BE2C (cell line): ENCODE measurements around the gene COX7A2.

Source experiments
- DNase-seq: peaks from one replicate; pipeline ENCODE4 v3.0.0-alpha.2; 2020
- H3K27me3 ChIP-seq: fragments of 250-450 bp; sonication (Bioruptor Pico); 2 replicates; pipeline ENCODE4 v1.5.1; 2020; ENCODE audit warnings: mild to moderate bottlenecking
- H3K36me3 ChIP-seq: fragments of 250-450 bp; sonication (Bioruptor Pico); 2 replicates; pipeline ENCODE4 v1.5.1; 2020; ENCODE audit warnings: mild to moderate bottlenecking
- H3K4me1 ChIP-seq: fragments of 250-450 bp; sonication (Bioruptor Pico); 2 replicates; pipeline ENCODE4 v1.5.1; 2020
- H3K4me3 ChIP-seq: 2 replicates; pipeline ENCODE4 v1.5.1; 2011; ENCODE audit warnings: low read depth, low read length
- H3K9me3 ChIP-seq: fragments of 250-450 bp; sonication (Bioruptor Pico); 2 replicates; pipeline ENCODE4 v1.5.1; 2020
- TF ChIP-seq, protein P1 (sequence below): IDR thresholded peaks from 2 replicates; pipeline ENCODE4 v1.5.1; 2012; ENCODE audit warnings: mild to moderate bottlenecking, low read depth, low read length

COX7A2 gene

DNA sequence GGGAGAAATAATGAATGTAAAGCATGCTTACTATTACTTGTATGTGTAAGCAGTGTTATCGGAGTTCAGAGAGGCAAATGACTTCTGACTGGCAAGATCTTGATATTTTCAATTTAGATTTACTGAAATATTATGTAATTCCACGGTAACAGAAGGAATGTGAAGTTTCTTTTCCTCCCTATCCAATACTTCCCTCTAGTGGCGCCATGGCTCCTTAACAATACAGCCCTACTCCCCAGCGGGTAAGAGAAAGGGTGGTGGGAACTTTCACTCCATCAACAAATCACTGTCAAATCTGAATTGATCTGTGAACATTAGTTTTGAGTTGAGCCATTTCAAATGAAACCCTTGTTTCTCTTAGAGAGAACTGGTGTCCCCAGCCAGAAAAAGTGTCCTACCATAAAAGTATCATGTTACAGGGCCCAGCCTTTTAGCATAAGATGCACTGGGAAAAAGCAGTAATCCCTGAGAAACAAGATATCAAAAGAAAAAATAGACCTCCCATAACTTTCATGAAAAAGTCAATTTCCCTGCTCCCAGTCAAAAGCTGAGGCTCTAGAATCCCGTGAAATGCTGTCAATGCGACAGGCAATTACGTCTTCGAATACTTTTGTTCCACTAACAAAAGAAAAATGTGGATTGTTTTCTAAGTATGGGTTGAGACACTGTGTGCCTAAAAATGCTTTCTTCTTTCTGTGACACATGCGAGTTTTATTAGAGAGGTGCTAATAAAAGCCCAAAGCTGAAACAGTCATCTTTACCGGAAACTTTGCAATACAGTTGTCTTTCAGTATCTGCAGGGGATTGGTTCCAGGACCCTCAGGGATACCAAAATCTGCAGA, 12.9 kb downstream of the COX7A2 start:
- peak; percentile 35 for DNase-seq
- Histone ChIP-seq H3K9me3 (no peaks in the 10 kb centered on the region), H3K4me3 (no peak overlapping the region), H3K4me1 (no peaks in the 10 kb centered on the region), H3K27me3 (no peaks in the 10 kb centered on the region), H3K36me3 (no peaks in the 10 kb centered on the region)
- TF ChIP-seq, protein P1, sequence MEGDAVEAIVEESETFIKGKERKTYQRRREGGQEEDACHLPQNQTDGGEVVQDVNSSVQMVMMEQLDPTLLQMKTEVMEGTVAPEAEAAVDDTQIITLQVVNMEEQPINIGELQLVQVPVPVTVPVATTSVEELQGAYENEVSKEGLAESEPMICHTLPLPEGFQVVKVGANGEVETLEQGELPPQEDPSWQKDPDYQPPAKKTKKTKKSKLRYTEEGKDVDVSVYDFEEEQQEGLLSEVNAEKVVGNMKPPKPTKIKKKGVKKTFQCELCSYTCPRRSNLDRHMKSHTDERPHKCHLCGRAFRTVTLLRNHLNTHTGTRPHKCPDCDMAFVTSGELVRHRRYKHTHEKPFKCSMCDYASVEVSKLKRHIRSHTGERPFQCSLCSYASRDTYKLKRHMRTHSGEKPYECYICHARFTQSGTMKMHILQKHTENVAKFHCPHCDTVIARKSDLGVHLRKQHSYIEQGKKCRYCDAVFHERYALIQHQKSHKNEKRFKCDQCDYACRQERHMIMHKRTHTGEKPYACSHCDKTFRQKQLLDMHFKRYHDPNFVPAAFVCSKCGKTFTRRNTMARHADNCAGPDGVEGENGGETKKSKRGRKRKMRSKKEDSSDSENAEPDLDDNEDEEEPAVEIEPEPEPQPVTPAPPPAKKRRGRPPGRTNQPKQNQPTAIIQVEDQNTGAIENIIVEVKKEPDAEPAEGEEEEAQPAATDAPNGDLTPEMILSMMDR, result peak; percentile 83

DNA sequence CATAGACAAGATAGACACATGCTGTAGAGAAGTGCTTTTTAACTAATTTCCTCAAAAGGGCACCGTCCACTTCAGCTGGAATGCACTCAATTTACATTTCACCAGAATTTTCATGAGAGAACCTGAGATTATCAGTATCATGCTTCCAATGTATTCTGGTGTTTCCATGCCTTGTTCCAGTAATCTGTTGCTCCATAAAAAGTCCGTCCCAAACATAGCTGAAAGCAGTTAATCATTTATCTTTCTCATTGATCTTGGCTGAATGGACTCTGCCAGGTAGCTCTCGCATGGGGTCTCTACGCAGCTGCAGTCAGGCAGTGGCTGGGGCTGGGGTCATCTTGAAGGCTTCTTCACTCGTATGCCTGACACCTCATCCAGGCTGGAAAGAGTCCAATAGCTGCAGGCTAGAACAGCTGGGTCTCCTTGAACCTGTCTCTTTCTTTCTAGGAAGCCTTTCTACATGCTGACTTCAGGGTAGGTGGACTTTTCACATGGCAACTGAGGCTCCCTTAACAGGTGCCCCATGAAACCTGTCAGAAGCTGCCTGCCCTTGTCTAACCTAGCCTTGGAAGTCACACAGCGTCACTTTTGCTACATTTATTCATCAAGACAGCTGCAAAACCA, 19.2 kb downstream of the COX7A2 start:
- H3K4me1 ChIP-seq, result no peaks in the 10 kb centered on the region
- no peak for DNase-seq
- no peaks in the 10 kb centered on the region for H3K36me3 ChIP-seq
- no peak overlapping the region for H3K4me3 ChIP-seq
- no peaks in the 10 kb centered on the region for H3K27me3 ChIP-seq
- TF ChIP-seq, protein P1, result no peak
- H3K9me3 ChIP-seq, result no peaks in the 10 kb centered on the region

DNA sequence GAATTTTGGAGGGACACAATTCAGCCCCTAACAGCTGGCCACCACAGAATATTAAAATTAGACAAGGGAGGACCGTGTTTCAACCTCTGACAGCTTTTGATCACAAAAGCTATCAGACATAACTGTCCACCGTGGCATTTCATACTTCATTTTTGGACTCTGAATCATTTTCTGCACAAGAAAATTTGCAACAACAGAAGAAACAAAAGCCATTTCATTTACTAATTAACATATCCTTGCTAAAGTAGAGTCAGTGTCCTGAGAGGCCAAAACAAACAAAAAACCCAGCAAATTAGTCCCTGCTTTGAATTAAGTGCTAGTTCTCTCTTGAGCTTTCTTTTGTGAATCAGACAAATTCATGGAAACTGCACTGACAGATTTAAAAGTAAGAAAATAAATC, 20.2 kb downstream of the COX7A2 start:
- Histone ChIP-seq H3K9me3 (no peaks in the 10 kb centered on the region), H3K4me1 (no peaks in the 10 kb centered on the region), H3K36me3 (no peaks in the 10 kb centered on the region), H3K27me3 (no peaks in the 10 kb centered on the region), H3K4me3 (no peak overlapping the region)
- no peak for DNase-seq
- TF ChIP-seq, protein P1, result no peak

DNA sequence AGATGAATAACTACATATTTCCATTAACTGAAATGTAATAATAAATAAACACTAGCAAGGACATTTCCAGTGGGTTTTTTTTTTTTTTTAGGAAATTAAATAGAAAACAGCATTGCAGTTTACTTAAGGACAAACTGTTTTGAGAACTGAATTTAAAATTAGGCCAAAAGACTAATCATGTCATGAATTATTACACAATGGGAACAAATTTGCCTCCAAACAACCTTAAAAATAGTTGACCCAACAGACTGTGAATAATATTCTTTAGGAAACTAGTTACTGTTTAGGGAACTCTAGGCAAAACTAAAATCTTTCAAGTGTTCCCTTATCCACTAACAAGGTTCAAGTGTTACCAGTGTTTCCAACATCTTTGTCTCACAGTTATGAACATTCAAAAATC, 21.3 kb downstream of the COX7A2 start:
- H3K36me3 ChIP-seq, result no peaks in the 10 kb centered on the region
- no peaks in the 10 kb centered on the region for H3K27me3 ChIP-seq
- DNase-seq, result no peak
- no peaks in the 10 kb centered on the region for H3K9me3 ChIP-seq
- no peaks in the 10 kb centered on the region for H3K4me1 ChIP-seq
- H3K4me3 ChIP-seq, result no peak overlapping the region
- TF ChIP-seq, protein P1, result no peak

DNA sequence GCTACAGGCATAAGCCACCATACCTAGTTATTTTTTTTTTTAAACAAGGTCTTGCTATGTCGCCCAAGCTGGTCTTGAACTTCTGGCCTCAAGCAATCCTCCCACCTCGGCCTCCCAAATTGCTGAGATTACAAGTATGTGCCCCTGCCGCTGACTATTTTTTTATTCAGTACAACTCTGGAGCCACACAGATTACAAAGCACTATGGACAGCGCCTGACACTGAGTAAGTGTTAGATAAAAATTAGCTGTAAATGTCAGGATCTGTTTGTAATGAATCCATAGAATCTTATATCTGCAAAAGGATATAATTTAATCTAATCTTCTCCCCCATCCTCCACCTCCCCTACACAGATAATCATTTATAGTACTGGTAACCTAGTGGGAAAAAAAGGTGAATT, 22.5 kb downstream of the COX7A2 start:
- H3K4me3 ChIP-seq, result no peak overlapping the region
- no peaks in the 10 kb centered on the region for H3K27me3 ChIP-seq
- H3K9me3 ChIP-seq, result no peaks in the 10 kb centered on the region
- no peaks in the 10 kb centered on the region for H3K36me3 ChIP-seq
- no peaks in the 10 kb centered on the region for H3K4me1 ChIP-seq
- TF ChIP-seq, protein P1, result no peak
- no peak for DNase-seq

DNA sequence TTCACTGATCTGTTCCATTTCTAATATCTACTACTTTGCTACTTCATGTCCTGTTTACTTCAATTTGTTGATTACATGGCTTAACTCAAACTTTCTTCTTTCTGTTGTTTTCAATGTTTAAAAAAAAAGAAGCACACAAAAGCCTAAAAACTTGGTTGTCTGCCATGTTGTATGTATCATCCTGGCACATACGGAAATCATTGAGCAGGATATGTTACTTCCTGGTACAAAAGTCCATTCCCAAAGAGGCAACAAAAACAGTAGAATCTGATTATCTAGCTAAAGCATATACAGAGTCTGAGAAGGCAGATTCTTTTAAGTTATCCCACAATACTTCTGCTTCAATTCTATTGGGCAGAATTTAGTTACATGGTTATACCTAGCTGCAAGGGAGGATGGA, 23.2 kb downstream of the COX7A2 start:
- Histone ChIP-seq H3K36me3 (no peaks in the 10 kb centered on the region), H3K4me3 (no peak overlapping the region), H3K27me3 (no peaks in the 10 kb centered on the region), H3K9me3 (no peaks in the 10 kb centered on the region), H3K4me1 (no peaks in the 10 kb centered on the region)
- no peak for DNase-seq
- TF ChIP-seq, protein P1, result no peak
